ENCODE measurements around the gene SDF2L1.
A peak's percentile ranks its signal among the peaks of the same experiment; 100 is the strongest.

The SDF2L1 gene

DNA sequence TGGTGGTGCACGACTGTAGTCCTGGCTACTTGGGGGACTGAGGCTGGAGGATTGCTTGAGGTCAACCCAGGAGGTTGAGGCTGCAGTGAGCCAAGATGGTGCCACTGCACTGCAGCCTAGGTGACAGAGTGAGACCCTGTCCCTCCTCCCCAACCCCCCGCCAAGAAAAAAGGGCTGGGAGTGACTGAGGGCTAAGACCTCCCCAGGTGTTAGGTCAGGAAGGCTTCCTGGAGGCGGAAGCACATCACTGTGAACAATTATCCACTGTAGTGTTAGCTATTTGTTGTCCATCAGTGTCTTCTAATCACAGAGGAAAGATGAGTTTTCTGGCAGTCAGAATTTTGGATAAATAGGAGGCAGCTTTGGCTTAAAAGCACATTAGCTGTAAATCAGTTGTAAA is 21.1 kb upstream of the SDF2L1 start:
- DNase-seq, result no peak

DNA sequence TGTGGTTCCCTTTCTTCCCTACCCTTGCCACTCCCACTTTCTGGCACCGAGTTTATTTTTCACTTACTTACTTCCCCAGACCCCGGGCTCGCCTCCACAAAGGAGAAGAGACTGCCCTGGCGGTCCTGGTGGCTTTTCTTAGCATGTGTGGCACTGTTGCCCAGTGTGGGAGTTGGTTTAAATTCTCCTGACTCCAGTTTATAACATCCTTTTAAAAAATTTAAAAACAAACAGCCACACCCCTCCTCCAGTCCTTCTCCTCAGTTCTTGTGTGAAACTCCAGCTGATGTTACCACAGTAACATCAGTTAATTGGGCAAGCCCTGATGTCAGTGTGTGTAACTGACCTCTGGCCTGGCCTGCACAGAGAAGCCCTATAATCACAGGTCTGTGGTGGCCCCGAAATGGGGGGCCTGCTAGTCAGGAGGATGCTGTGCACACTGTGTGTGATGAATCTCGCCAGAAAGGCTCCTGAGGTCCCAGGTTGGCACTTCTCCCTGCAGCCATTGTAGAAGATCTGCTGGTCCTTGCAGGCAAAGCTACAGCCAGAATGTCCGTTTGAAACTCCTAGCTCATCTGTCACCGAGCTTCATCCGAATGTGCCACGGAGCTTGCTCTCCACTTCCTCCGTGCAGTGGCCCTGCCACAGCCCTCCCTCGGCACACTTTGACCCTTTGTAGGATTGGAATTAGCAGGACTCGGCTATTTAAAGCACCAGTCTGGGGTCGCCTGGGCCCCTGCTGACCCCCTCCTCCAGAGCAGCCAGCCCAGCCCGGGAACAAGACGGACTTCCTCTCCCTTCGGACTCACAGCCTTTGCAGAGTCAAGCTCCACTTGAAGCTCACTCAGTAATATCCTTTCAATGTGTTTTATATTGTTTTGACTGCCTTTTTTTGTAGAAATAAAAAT is 19.8 kb upstream of the SDF2L1 start:
- DNase-seq, result peak in 3 of 56 donors; percentile 7 to 16 (median 11)

DNA sequence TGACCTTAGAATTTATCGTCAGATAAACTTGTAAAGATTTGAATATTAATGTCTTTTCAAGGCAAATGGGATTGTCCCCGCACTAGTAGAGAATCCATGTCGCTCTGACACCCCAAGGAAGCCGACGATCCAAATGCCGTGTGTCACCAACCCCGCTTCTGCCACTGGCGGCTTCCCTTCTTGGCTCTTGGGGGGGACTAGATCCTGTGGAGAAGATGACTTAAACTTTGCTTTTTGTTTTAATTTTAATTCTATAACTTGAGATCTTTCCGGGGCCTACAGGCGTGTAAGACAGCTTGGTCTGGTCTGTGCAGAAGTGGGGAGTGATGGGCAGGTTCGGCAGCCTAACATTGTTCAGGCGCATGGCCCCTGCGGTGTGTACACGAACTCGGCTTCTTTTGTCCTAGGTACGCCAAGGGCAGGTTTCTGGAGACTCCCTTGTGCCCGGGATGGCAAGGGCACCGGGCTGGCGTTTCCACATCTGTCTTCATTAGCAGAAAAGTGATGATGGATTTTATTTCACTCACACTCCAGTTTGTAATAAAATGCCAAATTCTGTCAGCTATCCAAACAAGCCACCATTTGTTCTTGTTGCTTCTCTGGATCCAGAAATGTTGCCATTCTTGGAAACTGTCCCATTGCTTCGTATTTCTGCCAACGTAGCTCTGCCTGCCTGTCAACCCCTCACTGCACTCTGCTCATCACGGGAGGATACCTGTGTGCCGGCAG is 19.0 kb upstream of the SDF2L1 start:
- peak in 8 of 56 donors; percentile 10 to 60 (median 26) for DNase-seq

DNA sequence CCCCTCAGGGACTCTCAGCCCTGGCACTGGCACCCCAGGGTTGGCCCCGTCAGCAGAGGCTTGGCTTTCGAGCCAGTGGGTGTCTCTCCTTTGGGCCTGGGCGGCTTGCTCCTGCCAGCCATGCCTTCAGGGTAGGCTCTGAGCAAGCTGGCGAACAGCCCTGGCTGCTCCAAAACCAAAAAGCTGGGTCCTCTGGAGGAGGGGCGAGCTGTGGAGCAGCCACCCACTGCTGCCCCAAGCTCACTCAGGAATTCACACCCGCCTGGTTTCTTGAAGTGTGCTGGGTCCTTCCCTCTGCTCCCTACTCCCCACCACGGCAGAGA is 18.5 kb upstream of the SDF2L1 start:
- DNase-seq, result peak in 22 of 56 donors; percentile 9 to 52 (median 28)

DNA sequence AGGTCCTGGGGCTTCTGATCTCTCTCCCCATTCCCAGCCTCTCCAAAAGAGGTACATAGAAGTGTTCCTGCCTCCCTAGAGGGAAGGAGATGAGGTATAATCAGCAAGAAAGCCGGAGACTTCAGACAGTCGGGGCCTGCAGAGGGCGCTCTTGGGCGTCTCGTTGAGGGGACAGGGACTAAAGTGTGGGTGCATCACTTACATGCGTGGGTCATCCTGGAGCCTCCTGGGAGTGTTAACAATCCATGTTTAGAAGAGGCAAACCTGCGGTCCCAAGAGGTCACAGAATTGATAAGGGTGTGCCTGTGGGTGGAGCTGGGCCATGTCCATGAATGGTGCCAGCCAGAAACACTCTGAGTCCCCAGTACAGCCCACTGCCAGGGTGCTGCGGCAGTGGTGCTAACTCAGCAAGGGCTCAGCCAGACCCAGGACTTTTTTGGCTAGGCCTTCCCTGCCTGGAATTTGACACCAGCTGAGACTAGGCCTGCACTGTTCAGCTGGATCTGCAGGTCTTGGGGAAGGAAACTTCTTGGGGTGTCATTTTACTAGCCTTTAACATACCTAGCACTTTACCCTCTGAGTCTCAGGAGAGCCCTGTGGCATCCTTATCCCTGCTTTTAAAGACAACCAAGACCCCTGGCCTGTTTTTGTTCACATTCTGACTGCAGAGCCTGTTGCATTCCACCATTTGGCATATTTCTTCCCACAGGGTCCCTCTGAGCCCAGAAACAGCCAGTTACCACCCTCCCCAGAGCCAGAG is 17.8 kb upstream of the SDF2L1 start:
- DNase-seq, result peak in 7 of 56 donors; percentile 4 to 48 (median 9)

DNA sequence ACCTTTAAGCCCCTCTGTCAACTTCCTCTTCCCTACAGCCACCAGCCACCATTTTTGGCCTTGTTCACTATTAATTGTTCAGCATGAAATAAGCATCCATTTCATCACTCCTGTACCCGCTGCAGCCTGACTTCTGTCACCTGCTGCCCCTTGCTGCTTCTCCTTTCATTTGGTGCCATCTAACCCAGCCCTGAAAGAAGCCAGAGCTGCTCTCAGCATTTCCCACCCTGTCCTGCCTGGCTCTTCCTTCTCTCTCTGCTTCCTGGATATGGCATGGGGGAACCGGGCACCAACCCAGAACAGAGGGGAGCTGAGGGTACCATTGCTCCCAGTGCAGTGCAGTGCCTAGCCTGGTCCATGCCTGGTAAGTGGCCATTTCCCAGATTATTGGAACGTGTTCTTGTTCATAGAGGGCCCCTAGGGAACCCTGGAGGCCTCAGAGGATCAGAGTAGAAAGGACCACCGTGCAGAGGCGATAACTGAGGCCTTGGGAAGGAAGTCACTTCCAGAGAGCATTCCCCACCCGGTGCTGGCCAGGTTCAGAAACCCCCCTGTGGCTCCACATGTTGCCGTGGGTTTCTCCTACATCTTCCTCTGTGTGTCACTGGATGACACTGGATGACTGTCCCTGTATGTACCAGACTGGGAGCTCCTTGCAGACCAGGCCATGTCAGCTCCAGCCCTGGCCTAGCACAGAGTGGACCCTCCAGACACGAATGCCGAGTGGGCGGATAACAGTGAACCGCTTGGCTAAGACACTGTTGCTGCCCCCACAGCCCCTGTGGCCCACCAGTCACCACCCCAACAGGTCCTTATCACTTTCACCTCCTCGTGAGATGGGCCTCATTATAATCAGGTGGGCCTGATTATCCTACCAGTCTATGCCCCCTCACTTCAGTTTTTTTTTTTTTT is 17.0 kb upstream of the SDF2L1 start:
- DNase-seq, result no peak

DNA sequence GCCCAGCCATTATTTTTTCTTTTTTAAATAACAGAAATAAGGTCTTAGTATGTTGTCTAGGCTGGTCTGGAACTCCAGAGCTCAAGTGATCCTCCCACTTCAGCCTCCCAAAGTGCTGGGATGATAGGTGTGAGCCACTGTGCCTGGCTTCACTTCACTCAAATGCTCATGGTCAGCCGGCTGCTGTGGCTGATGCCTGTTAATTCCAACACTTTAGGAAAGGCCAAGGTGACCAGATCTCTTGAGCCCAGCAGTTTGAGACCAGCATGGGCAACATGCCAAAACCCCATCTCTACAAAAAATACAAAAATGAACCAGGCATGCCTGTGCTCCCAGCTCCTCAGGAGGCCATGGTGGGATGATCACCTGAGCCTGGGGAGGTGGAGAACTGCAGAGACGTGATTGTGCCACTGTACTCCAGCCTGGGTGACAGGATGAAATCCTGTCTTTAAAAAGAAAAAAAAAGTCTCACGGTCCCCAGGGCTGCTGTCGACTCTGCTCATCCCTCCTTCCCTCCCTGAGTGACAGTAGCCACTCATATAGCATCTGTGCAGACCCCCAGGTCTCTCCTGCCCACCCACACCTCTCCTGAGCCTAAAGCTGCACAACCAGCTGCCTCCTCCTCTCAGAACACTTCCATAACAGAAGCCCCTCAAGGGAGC is 15.9 kb upstream of the SDF2L1 start:
- DNase-seq, result no peak

DNA sequence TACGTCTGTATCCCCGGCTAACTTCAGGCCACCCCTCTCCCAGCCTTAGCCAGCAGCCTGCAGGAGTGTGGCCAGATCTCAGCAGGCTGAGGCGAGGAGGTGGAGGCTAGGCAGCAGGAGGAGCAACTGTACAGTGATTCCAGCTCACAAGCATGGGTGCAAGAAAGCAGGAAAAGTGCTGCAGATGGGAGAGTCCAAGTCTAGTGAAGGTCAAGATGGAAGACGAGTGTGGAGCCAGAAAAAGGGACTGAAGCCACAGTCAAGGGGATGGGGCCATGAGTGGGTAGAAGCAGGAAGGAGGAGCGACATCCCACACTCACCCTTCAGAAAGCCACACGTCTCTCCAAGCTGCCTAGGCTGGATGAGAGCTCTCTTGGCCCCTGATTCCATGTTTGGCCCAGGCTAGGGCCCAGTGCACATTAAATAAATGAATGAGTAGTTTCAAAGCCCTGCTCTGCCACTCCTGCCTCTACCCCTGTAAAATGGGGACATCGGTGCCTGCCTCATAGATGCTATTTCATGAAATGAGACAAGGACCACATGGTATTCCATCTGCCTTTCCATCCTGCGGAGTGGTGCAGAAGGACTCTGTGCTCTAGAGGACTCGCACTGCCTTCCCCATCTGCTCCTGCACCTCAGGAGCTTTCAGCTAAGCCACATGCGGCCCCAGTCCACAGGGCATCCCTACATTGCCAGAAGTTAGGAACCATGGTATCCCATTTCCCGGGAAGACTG is 15.2 kb upstream of the SDF2L1 start:
- DNase-seq, result no peak

DNA sequence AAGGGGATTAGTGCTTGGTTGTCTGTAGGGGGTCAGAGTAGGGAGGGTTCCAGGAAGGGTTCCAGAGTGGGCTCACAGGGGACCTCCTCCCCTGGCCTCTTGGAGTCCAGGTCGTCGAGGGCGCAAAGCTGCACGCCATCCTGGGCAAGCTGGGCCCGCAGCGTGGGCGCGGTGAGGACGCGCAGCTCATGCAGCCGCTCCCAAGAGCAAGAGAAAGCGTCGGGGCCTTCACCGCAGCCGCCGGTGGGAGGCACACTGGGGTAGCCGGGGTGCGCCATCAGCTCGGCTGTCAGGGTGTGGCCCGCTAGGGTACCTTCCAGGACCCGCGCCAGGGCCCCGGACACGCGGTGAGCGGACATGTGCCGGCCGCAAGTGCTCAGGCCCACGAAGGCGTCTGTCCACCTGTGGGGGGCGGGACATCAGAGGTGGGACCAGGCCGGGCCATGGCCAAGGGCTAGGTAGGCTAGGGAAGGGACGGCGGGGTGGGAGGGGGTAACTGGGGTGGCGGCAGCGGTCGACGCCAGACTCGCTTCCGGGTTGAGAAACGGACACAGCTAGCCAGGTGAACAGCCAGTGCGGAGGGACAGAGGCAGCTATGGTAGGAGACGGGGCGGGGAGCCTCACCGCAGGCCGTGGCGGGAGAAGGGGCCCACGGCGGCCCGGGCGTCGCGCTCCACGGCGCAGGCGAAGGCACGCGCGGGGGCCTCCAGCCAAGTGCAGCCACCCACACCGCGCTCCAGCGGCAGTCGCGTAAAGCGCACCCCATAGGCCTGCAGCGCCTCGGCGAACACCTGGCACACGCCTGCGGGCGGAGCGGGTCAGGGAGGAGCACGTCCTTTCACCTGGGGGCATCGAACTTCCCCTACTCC is 13.5 kb upstream of the SDF2L1 start:
- DNase-seq, result peak in 2 of 56 donors; percentile 48 to 54

DNA sequence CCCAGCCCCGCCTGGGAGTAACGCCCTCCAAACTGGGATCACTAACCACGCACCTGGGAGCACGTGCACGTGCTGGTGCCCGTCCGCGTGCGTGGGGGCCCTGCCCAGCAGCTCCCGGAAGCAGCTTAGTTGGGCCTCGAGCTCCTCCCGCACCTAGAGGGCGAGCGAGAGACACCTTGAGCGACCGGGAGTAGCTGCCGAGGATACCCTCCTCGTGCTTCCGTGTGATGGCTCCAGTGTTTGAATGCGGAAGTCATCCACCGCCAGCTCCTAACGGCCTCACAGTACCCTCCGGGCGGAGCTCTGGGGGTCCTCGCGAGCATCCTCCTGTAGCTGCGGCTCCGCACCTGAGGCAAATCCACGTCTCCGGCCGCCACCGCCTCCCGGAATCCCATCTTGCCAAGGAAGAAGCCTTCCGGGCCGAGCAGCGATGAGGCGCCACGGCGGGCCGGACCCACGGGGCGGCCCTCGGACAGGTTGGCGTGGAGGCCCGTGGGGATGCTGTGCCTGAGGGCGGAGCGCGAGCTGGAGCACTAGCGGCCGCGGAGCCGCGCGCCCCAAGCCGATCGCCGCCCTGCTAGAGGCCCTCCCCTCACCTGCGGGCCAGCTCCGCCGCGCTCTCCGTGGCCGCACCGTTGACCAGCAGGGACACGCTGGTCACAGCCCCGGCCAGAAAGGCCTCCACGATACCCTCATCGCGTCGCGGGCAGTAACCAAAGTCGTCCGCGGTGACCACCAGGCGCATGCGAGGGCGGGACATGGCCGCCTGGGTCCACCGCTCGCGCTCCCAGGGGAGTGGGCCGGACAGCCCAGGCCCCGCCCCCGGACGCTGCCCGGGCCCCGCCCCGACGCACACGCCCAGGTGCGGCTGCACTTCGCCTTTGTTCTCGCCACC is 12.6 kb upstream of the SDF2L1 start, which contains the start of gene YDJC:
TSS of gene YDJC (minus strand) at position 768 of the 895 bp plus-strand sequence. CDS start at position 760, 8 bp downstream.
- peak in 55 of 56 donors; percentile 34 to 93 (median 77) for DNase-seq

DNA sequence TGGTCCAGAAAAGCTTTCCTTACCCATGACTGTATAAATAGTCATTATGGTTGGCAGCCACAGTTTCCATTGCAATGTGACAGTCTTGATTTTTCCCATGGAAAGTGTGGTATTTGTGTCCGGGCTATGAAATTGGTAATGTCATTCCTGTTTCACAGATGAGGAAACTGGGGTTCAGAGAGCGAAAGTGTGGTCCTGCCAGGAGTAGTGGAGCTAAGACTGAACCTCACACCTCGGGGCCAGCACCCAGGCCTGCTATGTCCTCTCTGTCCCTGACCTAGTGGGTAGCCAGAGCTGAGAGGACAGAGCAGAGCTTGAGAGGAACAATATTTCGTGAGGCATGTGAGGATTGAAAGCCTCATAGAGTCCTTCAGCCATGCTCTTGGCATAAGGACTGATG is 11.1 kb upstream of the SDF2L1 start:
- DNase-seq, result no peak

DNA sequence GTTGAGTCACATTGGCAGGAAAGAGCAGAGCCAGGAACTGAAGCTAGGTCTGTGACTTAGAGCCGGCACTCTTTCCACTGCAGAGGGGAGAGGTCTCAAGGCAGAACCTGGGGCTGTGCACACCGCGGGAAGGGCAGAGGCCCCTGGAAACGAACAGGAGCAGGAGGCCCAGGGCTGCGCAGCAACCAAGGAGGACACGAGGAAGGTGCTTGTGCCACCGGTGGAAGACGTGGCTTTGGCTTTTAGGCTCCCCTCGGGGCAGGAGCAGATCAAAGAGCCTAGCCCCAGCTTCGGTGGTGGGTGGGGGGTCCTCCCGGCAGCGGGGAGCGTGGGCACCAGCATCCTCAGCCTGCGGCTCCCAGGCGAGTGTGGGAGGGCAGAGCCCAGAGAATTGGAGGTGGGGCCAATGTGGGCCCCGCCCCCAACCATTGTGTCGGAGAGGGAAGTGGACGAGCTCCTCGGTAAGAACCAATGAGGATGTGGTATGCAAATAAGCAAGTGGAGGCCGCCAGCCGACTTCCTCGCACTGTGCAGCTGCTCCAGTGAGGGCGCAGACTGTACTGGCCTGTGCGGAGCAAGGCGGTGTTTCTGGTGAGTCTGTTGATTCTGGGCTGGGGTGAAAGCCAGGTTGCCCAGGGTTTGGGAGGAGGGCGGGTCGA is 9.7 kb upstream of the SDF2L1 start, which contains the start of gene CCDC116:
TSS of gene CCDC116 (plus strand) at position 524 of the 659 bp plus-strand sequence. CDS start 422 bp downstream, outside the sequence.
- DNase-seq, result peak in 2 of 56 donors; percentile 6 to 14

DNA sequence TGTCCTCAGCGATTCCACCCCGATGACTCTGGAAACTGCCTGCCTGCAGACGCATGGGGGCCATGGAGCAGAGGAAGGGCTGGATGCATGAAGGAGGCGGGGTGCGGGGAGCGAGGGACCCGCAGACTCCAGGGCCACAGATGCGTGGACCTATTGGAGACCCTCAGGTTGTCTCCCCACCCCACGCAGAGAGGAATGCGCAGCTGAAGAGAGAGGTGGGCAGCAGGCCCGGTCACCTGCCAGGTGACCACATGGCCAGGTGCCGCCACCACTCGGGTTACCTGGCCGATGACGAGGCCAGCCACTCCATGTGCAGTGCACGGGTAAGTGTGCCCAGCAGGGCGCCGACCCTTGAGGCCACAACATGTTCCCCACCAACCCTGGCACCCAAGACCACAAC is 9.2 kb upstream of the SDF2L1 start:
- no peak for DNase-seq

DNA sequence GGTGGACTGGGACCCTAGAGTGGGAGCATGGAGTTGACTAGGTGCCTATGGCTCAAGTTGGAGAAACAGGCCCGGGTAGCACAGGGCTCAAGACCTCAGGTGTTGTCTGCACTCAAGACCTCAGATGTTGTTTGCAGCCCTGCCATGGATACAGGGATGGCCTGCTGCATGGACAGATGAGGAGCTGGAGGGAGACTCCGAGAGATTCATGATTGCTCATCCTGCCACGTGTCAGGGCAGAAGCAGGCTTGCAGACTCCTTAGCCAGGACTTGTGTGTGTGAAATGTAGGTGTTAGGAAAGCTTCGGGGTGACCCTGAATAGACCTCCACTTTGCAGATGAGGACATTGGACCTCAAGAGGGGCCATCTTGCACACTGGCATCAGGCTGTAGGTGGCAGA is 8.6 kb upstream of the SDF2L1 start:
- DNase-seq, result no peak

DNA sequence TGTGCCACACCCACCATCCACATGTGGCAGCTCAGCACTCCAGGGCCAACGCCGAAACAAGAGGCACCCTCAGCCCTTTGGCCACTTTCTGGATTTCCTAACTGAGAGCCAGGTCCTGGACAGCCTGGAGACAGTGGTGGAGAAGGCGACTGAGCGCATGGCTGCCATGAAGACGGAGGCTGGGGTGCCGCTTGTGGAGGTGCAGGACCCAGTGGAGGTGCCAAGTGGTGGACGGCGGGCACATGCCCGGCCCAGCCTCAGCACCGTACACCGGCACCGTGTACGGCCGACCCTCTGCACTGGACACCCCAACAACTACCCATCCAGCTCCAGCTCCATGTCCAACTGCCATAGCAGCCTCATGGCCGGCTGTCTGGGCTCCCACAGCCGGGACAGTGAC is 8.0 kb upstream of the SDF2L1 start:
- DNase-seq, result no peak

DNA sequence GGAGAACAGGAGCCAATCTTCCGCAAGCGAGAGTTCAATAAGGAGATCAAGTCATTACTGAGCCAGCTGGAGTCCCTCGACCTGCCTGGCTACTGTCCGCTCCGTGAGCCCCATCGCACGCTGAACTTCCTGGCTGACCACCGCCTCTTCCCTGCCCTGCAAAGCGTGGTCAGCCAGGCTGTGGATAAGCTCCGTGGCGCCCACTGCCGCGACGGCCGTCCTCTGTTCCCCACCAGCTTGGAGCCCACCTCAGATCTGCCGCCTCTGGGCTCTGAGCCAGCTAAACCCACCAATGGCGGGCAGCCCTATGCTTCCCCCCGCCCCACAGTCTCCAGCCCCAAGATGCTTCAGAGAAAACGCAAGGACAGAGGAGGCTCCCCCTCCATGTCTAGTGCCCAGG is 7.3 kb upstream of the SDF2L1 start:
- no peak for DNase-seq
